GM19372 (cell line): ENCODE results near the gene DRAP1.

ENCODE experiments used
- ATAC-seq: cut with Tn5 transposase; IDR thresholded peaks from one replicate; pipeline ENCODE4 v1.9.1; 2021; ENCODE audit warnings: mild to moderate bottlenecking, low read depth, moderate library complexity; ENCODE audit not compliant: unreplicated experiment

The DRAP1 gene

DNA sequence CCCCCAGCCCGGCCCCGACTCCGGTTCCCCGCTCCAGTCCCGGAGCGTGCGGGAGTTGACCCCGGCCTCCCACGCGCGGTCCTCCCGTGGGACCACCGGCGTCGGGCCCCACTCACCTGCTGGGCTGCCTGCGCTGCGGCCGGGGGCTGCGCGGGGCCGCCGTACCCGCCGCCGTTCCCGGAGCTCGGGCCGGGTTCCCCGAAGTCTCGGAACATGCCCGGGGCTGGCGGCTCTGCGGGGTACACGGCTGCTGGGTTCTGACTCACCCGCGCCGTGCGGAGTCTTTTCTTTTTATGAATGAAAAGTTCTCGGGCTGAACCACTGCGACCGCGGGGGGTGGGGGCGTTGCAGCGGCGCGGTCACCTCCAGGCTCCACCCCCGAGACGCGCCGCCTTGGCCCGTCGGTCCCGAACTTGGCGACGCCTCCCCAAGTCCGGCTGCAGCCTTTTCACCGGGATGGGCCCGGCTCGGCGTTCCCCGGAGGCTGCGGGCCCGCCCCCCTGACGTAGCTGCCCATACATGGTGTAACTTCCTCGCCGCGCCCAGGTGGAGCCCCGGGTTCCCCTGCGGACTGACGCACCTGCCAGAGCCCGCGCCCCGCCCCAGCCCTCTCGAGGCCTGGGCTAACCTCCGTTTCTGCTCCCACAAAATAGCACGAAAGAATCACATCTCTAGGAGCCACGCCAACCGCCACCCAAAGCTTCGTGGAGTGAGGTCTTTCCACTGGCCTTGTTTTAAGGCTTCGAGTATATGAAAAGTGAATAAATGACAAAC, 18.9 kb upstream of the DRAP1 start, which contains the start of gene FOSL1:
FOSL1 (minus strand) TSS at position 264 of the 774 bp plus-strand sequence; CDS start at position 215, 49 bp downstream.
- peak; percentile 74 for ATAC-seq

DNA sequence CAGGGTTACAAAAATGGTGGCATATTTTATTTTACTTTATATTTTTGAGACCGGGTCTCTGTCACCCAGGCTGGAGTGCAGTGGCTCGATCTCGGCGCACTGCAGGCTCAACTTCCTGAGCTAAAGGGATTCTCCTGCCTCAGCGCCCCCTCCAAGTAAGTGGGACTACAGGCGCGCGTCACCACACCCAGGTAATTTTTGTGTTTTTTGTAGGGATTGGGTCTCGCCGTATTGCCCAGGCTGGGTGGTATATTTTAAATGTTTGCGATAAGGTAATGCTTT, 18.4 kb upstream of the DRAP1 start:
- no peak for ATAC-seq

DNA sequence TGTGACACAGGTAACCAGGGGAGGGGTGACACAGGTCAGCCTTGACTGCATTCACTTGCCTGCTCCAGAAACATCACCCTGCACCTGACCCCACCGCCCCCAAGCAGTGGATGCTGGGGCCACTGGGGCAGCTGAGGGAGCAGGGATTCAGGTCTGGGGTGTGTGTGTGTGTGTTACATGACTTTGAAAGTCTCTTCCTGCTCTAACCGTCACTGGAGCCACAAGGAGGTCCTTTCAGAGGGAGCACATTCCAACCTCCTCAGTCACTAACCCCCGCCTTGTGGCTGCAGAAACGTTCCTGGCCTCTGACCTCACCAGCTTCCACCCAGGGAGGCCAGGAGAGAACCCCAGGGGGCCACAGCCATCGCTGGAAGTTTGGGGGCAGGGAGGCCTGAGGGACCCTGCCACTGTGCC, 16.2 kb upstream of the DRAP1 start:
- ATAC-seq = no peak

DNA sequence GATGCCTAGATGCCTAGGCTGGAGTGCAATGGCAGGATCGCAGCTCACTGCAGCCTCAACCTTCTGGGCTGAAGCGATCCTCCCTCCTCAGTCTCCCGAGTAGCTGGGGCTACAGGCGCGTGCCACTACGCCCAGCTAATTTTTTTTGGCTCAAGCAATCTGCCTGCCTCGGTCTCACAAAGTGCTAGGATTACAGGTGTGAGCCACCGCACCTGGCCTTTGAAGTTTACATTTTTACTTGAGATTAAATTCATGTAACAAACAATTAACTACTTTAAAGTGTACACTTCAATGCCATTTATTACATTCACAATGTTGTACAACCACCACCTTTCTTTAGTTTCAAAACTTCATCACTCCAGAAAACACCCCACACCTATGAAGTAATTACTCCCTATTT, 15.5 kb upstream of the DRAP1 start:
- ATAC-seq = no peak

DNA sequence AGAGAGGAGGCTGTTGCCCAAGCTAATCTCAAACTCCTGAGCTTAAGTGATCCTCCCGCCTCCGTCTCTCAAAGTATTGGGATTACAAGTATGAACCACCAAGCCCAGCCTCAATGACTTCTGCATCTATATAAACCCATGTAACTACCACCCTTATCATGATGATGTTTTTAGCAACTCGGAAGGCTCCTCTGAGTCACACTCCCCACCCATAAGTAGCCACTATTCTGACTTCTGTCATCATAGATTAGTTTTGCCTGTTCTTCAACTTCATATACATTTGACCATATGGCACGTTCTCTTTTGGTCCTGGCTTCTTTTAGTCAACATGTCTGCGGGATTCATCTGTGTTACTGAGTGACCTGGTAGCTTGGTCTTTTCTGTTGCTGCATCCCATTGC, 12.6 kb upstream of the DRAP1 start:
- ATAC-seq = no peak

DNA sequence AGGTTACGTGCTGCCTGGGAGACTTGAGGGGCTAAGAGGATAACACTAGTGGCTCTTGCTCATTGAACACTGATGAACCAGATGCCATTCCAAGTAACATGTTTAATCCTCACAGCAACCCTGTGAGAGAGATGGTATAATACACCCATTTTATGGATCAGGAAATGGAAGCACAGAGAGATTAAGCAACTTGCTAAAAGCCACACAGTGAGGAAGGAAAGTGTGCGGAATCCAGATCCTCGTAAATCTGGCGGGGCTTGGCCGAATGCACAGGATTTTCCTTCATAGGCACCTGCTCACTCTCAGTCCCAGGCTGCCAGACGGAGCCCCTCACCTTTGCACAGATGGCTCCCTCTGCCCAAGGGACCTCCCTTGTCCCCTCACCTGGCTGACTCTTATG, 11.3 kb upstream of the DRAP1 start:
- ATAC-seq = no peak

DNA sequence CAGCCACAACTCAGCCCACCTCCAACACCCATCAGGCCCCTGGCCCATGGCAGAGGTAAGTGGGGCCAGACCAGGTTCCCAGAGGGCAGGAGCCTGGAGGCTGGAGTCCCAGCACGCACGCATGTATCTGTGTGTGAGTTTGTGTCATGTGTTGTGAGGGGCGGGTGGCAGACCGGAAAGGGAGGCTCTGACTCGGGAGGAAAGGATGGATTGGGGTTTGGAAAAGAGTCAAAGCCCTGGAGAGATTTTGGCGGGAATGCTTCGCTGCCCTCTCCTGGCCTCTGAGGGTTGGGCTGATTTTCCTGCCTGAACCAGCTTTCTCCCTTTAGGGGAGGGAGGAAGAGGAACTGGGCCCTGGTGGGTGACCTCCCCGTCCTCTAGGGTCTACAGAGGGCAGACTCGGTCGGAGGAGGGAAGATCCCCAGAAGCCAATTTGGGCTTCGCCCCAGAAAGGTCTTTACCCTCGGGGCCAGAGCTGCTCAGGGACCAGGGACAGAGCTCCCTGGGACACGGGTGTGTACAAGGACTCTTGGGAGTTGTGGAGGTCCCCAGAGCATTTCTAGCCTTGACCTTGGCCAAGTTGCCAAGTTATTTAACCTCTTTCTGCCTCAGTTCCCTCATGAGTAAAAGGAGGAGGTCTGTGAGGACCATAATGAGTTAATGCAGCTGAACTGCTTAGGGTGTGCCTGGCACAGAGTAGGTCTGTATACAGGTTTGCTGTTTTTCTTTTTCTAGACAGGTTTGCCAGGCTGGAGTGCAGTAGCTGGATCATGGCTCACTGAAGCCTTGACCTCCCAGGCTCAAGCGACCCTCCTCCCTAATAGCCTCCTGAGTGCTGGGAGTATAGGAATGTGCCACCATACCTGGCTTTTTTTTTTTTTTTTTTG, 7.3 kb upstream of the DRAP1 start:
- no peak for ATAC-seq

DNA sequence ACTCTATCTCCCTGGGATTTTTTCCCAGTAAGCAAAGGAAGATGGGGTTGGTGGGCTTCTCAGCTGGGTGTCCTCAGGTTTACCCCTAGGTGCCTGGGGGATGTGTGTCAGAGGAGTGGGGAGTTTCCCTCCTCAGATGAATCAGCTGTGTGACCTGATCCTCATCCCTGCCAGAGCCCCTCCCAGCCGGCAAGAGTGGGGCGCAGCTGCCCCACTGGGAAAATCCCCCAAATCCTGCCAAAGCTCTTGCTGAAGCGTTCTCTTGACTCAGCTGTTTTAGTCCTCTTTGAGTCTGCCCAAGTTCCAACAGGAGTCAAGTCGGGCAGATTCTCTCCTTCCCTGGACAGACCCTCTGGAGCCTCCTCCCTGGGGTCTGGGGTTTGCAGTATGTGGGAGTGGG, 6.4 kb upstream of the DRAP1 start:
- ATAC-seq = no peak

DNA sequence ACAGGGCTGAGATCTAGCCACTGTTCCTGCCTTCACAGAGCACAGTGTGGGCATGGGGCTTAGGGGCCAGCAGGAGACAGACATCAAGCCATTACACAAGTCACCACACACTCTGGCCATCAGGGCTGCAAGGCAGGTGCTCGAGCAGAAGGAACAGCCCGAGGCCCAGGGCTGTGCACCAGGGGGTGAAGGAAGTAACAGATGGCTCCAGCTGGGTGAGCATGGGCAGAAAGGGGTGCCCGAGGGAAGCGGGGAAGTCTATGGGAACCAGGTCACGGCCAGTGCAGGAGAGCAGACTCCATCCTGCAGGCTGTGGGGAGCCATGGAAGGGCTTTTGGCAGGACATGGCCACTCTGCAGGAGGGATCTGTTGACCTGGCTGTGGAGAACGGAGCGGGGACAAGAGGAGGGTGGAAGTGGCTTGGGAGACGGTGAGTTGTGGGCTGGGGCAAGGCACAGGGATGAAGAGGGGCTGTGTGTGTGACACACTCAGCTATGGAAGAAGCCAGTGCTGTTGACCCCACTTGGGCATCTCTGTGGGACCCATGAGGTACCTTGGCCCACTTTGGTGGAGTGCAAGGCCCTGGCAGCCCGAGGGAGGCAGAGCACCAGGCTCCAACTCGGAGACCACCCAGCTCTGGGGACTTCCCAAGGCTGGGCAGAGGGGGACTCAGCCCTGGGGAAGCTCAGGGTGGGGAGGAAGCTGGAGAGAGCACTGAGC, 4.0 kb upstream of the DRAP1 start:
- ATAC-seq = no peak

DNA sequence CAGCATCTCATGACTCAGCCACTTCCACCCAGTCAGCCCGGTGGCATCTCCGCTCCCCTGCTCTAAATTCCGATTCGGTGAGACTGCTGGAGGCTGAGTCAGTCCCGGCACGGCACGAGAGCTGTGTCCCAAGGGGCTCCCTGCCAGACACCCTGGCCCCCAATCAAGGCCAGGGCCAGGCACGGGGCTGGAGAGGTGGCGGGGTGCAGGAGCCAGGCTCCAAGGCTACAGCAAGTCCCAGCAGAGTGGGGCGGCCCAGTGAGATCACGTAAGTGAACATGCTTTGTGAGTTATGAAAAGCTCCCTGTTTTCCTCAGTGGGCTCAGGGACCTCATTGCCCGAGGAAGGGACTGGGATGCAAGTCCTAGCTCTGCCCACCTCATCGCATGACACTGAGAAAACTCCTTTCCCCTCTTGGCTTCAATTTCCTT, 3.4 kb upstream of the DRAP1 start:
- ATAC-seq = no peak

DNA sequence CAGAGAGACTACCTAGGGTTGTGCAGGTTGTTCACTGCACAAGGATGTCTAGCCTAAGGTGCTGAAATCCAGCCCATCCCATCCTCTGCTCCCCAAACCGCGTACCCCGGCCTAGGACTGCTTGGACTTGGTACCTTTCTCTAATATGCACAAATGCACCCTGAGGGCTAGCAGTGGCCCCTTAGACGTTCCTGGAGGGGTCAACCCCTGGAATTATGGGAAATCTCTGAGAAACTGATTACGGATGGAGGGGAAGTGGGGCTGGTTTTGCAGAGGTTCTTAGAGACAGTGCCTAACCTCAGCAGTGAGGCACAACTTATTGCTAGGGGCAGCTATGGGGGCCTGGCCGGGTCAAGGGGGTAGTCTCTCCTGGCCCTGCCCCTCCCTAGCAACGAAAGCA, 2.8 kb upstream of the DRAP1 start:
- no peak for ATAC-seq

DNA sequence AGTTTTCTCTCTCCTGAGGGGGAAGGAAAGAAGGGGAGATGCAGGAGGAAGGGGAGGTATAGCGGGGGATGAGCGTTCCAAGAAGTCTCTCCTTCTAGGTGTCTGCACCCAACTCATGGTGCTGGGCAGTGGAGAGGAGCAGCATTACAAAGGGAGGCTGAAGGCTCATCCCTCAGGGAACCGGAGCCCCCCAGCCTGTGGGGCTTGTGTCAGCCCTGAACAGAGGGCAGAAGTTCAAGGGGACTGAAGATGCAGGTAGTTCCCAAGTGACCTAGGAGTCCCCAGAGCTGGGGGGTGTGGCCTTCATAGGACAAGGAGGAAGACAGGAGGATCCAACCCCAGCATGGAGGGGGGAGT, 2.2 kb upstream of the DRAP1 start:
- no peak for ATAC-seq

DNA sequence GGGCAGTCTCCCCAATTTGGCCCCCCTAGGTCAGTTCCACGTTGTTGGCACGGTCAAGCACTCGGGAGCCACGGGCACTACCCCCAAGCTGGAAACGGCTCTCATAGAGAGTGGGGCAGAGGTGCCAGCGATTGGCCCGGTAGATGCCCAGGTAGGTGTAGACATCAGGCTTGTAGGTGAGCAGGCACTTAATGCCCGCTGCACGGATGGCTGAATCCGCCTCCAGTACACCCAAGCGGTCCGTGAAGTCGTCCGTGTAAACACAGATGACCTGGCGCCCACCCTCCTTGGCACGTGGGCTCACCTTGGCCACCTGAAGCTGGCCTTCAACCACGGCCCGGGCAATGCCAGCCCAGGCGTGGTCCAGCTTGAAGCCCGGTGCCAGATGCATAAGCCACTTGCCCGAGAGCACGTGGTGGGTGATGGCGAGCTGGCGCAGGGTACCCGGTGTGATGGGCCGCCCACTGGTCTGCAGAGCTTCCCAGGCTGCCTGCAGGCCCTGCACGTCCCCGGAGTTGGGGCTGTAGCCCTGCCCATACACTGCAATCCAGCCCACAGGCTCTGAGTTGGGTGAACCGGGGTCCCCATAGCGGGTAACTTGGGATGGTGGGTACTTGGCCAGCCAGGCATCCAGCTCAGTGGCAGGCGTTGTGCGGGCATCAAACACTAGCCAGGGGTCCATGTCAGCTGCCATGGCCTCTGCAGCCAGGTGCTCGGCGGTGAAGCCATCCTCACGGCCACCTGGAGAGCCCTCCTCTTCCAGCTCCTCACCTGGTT, 1.6 kb upstream of the DRAP1 start:
- no peak for ATAC-seq

DNA sequence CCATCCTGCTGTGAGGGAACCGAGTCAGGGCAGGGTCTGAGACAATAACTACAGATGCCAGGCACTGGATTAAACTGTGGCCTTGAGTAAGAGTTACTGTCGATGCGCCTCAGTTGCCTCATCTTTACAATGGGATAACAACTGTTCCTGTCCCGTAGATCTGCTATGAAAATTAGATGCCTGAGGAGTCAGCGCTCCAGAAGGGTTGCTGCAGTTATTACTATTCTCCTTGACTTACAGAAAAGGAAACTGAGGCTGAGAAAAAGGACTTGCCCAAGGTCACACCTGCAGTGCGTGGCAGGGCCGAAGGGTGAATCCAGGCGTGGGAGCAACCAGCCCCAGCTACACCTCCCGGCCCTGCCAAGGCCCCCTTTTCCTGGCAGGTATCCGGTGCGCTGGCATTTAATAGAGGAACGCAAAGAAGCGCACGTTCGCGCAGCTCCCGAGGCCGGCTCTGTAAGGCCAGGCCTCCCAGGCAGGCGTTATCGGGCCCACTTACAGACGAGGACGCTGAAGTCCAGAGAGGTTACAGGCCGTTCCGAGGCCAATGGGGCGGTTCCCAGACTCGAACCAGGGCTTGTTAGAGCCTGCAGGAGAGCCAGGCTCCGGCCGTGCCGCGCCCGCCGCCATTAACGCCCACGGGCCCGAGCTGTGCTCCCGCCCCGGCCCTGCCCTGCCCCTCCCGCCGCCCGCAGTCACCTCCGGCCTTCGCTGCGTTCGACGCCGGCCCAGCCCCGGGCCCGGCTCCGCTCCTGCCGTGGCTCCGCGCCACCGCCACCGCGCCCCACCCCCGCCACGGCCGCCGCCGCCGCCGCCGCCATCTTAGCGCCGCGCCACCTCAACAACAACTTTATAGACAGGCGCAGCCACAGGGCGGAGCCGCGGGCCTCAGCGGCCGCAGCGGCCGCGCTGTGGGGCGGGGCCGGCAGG, 750 bp upstream of the DRAP1 start, which contains the start of gene C11orf68:
C11orf68 (minus strand) TSS at position 852 of the 930 bp plus-strand sequence; CDS start at position 821, 31 bp downstream.
- ATAC-seq = peak; percentile 55

DNA sequence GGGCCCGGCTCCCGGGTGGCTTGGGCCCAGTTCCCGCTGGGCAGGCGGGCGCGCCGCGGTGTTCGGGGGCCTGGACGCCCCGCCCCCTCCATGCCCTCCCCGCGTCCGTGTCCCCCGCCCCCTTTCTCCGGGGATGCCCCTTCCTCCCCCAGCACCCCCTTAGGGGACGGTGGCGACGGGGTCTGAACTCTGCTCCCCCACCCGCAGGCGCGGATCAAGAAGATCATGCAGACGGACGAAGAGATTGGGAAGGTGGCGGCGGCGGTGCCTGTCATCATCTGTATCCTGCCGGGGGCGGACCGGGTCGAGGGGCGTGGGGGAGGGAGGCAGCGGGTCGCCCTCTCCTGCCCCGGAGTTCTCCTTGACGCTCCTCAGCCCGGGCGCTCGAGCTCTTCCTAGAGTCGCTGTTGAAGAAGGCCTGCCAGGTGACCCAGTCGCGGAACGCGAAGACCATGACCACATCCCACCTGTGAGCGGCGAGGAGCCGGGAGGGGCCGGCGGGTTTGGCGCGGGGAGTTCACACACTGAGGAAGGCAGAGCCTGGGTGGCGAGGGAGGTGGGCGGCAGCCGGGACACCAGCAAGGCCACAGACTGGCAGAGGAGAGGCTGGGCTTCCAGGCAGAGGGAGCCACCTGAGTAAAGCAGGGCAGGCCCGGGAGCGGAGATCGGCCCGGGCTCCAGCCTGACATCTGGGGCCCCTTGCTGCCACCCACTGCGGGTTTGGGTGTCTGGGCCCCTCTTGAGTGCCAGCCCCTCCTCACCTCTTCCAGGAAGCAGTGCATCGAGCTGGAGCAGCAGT, 546 bp downstream of the DRAP1 start:
- peak; percentile 41 for ATAC-seq

DNA sequence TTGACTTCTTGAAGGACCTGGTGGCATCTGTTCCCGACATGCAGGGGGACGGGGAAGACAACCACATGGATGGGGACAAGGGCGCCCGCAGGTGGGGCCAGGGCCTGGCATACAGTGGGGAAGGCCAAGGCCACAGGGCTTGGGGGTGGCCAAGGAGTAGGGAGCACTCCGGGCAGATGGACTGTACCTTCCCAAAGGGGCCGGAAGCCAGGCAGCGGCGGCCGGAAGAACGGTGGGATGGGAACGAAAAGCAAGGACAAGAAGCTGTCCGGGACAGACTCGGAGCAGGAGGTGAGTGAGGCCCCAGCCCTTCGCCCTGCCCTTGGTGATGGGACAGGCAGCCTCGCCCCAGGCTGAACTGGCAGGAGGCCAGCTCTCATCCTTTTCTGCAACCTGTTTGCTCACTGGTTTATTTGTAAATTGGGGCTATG, 1.2 kb downstream of the DRAP1 start:
- no peak for ATAC-seq

DNA sequence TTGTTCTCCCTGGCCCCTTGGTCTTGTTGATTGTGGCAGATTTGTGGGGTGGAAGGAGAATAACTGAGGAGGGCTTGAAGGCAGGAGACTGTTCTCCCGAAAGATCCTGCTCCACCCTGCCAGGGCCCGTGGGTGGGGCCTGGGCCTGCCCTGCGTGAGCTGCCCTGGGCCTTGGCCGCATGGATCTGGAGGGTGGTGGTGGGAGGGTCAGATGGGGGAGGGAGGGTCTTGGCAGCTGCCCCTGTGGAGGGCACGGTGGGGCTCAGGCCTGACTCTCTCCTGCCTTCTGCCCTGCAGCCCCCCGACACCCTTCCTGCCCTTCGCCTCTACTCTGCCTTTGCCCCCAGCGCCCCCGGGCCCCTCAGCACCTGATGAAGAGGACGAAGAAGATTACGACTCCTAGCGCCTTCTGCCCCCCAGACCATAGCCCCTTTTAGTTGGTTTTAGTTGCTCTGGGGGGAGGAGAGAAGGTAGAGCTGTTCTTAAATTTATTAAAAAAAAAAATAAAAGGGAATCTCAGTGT, 1.9 kb downstream of the DRAP1 start:
- ATAC-seq = no peak

DNA sequence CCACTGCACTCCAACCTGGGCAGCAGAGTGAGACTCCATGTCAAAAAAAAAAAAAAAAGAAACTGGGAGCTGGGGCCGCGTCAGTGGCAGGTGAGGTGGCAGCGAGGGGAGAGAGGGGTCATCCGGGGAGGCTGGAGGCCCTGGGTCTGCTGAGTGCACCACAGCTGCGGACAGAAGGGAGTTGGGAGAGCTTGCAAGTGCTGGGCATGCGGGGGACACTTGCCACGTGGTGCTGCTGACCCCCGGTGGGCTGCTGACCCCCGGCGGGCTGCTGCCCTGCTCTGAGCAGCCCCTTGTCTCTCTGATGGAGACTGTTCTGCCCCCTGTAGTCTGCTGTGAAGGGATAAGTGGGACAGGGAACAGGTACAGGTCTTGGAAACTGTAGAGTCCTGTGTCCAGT, 2.6 kb downstream of the DRAP1 start:
- no peak for ATAC-seq
